Hepatocyte (in vitro differentiated cells): Measurements from ENCODE around the gene SDK1.

Experiments
- CTCF ChIP-seq: fragments of 200-600 bp; sonication (generic); IDR thresholded peaks from 2 replicates; pipeline ENCODE4 v1.5.1; 2016; ENCODE audit warnings: antibody characterized with exemption, mild to moderate bottlenecking; ENCODE audit not compliant: poor library complexity
- EZH2phosphoT487 ChIP-seq: fragments of 200-600 bp; sonication (generic); IDR thresholded peaks from one replicate; pipeline ENCODE4 v1.6.1; 2018; ENCODE audit warnings: antibody characterized with exemption, mild to moderate bottlenecking, low read depth, moderate library complexity; ENCODE audit not compliant: unreplicated experiment, severe bottlenecking

GRCh38 chr7:4163565-4164203, 862.6 kb downstream of the SDK1 start:
- TF ChIP-seq CTCF (no peak), EZH2phosphoT487 (no peak)
